ENCODE results near the gene MLYCD.

The MLYCD gene

DNA sequence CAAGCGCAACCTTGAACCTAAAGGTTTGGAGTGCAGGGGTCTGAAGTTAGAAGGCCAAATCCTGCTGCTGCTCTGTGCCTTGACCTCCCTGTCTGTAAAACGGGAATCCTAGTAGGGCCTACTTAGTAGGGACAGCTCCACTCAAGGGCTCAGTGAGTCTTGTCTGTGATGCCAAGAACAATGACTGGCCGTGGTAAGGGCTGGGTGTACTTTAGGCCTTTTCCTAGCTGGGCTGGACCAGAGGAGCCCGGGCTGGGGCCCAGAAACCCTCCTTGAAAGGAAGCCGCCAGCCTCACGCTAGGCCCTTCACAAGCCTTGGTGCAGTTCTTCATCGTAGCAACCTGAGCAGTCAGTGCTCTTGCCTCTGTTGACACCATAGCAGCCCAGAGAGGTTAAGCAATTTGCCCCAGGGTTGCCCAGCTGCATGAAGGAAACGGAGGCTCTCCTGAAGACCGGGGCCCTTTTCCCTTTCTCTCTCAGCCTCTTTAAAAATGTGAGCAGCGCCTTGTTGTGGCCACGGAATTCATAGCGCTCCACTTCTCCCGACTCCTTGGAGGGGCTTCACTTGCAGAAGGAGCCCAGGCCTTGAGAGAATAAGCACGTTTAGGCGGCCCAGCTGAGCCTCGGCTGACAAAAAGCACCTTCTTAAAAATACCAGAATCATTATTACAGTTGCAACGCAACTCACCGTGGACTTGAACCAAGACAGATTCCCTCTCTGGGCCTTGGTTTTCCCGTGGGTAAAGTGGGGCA lies 73.5 kb downstream of the MLYCD start:
- no peak for DNase-seq

GRCh38 chr16:83973077-83973476 lies 74.2 kb downstream of the MLYCD start:
- no peak for DNase-seq

GRCh38 chr16:83973581-83974385 lies 74.9 kb downstream of the MLYCD start:
- no peak for DNase-seq

DNA sequence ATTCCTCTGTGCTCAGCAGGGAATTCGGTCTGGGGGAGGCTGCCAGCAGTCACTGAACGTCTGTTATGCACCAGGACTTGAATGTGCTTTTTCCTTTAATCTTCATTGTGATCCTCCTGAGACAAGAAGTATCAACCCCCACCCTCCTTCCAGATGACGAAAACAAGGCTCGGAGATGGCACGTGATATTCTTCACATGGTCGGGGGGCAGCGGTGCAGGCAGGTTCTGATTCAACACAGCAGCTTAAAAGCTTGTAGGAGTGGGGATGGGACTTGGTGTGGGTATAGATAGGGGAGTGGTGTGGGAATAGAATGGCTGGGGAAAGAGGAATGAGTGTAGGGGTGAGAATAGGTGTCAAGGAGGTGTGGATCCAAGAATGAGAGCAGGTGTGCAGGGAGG lies 75.6 kb downstream of the MLYCD start:
- no peak for DNase-seq

DNA sequence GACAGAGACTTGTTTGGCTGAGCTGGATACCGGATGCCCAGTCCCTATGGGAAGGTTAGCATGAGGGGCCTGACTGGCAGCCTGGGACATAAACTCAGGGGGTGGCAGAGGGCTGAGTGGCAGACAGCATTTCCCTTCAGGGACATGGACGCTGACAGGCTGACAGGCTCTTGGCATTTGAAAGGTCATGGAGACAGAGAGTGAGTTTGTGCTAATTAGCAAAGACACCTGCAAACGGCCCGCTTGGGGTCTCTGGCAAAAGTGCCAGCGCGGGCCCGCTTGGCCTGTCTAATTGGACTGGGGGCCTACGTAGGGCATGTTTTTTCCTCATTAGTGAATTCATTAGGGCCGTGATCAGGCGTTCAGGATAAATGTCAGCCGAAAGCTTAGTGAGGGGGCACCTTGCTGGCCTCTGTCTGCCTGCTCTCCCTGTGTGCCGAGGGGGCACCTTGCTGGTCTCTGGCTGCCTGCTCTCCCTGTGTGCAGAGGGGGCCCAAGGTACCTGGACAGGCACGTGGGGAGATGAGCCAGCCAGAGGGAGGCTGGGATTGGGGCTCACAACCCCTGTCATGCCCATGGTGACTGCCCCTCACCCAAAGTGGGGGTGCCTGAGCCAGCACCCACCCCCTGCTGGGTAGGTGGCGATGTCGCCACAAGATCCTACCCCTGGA lies 76.8 kb downstream of the MLYCD start:
- DNase-seq: no peak

All from NCI-H1092 (cell line).